GM06990 (cell line): ENCODE data around the gene ESRRG.

ENCODE experiments used
- DNase-seq: peaks from one replicate; pipeline ENCODE4 v3.0.0-alpha.2; 2011; ENCODE audit not compliant: insufficient read length; ENCODE audit errors: extremely low read depth
- H3K27me3 ChIP-seq: replicated peaks from 2 replicates; pipeline ENCODE4 v1.6.0; 2011; ENCODE audit warnings: low read length; ENCODE audit not compliant: control insufficient read depth, insufficient read depth
- H3K36me3 ChIP-seq: 2 replicates; pipeline ENCODE4 v1.5.1; 2011; ENCODE audit warnings: low read length; ENCODE audit not compliant: control insufficient read depth, insufficient read depth
- H3K4me3 ChIP-seq: replicated peaks from 2 replicates; pipeline ENCODE4 v1.5.1; 2011; ENCODE audit warnings: low read depth, mild to moderate bottlenecking, control low read depth, low read length
- TF ChIP-seq, protein P1 (sequence below): IDR thresholded peaks from 2 replicates; pipeline ENCODE4 v1.5.1; 2011; ENCODE audit warnings: low read length, control low read depth, mild to moderate bottlenecking, inconsistent platforms; ENCODE audit not compliant: insufficient read depth, poor library complexity, severe bottlenecking

ESRRG gene

DNA sequence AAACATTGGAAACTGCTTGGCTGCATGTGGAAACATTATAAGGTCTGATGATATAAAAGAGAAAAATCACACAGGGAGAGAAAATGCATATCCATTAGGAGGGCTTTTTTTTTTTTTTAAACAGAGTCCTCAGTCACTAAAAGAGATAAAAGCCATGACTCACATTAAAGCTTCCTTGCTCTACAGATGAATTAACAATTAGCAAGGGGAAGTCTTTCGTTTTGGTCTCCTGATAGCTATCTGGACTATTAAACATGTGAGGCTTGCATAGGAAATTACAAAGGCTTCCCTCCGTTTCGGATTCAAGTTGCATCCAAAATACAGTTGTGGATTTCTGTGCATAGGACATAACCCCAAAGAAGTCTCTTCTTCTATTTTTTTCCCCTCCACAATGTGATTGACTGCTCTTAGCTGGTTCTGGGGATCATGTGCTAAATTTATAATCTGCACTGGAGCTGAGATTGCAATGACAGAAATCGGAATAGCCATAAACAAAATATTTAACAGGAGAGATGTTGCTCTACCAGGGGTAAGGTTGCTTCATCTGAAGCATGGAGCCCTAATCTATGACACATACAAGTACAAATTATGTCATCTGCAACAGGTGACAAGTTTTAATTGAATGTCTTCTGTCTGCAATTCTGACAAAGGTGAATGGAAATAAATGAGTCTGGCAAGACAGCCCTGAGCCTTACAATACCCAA is 146.8 kb downstream of the ESRRG start:
- H3K36me3 ChIP-seq, result no peaks in the 10 kb centered on the region
- no peak for DNase-seq
- H3K4me3 ChIP-seq, result no peak overlapping the region
- TF ChIP-seq, protein P1, sequence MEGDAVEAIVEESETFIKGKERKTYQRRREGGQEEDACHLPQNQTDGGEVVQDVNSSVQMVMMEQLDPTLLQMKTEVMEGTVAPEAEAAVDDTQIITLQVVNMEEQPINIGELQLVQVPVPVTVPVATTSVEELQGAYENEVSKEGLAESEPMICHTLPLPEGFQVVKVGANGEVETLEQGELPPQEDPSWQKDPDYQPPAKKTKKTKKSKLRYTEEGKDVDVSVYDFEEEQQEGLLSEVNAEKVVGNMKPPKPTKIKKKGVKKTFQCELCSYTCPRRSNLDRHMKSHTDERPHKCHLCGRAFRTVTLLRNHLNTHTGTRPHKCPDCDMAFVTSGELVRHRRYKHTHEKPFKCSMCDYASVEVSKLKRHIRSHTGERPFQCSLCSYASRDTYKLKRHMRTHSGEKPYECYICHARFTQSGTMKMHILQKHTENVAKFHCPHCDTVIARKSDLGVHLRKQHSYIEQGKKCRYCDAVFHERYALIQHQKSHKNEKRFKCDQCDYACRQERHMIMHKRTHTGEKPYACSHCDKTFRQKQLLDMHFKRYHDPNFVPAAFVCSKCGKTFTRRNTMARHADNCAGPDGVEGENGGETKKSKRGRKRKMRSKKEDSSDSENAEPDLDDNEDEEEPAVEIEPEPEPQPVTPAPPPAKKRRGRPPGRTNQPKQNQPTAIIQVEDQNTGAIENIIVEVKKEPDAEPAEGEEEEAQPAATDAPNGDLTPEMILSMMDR, result no peak
- H3K27me3 ChIP-seq, result no peaks in the 10 kb centered on the region

DNA sequence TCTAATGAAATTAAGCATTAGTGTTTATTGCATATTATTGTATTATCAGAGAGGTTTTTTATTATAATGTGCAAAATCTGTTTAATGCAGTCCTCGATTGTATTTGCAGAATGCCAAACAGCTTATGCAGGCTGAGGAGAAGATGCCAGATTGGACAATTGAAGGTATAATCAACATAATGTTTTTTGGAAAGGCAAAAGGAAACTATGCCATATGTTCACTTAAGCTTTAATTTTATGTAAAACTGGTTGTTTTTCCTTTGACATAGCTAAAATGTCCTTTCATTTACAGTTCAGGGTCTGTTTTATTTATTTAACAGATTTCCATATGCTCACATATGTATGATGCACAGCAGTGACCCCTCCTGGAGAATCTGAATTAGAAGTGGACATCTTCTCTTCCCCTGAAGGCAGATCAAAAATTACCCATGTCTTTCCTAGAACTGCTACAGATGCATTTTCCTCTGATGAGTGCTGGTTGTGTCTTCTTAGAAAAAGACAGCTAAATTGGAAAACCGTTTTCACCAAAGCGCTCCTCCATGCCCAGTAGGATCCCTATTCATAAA is 156.5 kb downstream of the ESRRG start:
- no peaks in the 10 kb centered on the region for H3K36me3 ChIP-seq
- no peaks in the 10 kb centered on the region for H3K27me3 ChIP-seq
- no peak for DNase-seq
- H3K4me3 ChIP-seq, result no peak overlapping the region
- TF ChIP-seq, protein P1, result no peak

DNA sequence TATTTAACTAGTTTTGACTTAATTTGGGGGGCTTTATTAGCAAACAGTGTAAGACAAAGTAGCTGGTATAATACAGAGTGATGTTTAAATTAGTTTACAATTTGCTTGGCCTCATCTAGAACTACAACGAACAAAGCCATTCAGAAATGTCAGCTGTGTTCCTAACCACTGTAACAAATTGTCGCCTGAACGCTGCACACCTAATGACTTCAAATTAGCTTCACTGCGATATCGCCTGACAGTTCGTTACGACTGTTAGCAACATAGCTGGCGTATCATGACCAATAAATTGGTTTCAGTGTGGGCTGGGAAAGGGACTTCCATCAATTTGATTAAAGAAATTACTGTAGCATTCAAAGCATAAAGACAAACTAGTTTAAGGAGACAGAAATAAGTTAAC is 160.1 kb downstream of the ESRRG start:
- H3K27me3 ChIP-seq, result no peaks in the 10 kb centered on the region
- no peak overlapping the region for H3K4me3 ChIP-seq
- DNase-seq, result no peak
- TF ChIP-seq, protein P1, result no peak
- no peaks in the 10 kb centered on the region for H3K36me3 ChIP-seq

DNA sequence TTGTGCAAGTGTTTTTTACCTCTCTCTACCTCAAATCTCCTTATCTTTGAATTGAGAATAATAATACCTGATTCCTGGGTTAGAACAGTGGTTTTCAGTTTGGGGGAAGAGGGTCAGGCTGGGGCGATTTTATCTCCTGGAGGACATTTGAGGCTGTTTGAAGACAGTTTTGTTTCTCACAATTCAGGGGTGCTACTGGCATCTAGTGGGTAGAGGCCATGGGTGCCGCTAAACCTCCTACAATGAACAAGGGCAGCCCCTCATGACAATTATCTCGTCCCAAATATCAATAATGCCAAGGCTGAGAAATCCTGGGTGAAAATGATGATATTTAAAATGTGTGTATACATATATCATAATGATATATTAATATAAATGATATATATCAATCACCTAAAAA is 160.8 kb downstream of the ESRRG start:
- no peak for DNase-seq
- H3K27me3 ChIP-seq, result no peaks in the 10 kb centered on the region
- TF ChIP-seq, protein P1, result peak; percentile 25
- H3K4me3 ChIP-seq, result no peak overlapping the region
- H3K36me3 ChIP-seq, result no peaks in the 10 kb centered on the region

DNA sequence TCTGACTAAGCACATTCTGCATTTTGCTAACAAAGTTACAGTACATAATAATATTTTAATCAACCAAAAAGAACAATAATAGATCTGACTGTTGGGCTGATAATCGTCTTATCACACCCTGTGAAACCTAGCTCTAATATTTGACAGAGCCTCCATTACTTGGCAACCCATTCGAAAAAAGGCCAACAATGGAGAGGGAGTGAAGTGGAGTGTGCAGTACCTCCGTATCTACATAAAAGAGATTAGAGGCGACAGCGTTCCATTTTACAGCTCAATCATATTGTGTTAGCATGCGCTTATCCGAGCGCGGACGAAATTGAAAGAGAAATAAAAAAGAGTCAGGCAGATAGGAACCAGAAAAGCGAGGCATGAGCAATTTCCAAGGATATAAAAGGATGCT is 162.7 kb downstream of the ESRRG start:
- no peak overlapping the region for H3K4me3 ChIP-seq
- TF ChIP-seq, protein P1, result no peak
- no peak for DNase-seq
- no peaks in the 10 kb centered on the region for H3K27me3 ChIP-seq
- no peaks in the 10 kb centered on the region for H3K36me3 ChIP-seq

DNA sequence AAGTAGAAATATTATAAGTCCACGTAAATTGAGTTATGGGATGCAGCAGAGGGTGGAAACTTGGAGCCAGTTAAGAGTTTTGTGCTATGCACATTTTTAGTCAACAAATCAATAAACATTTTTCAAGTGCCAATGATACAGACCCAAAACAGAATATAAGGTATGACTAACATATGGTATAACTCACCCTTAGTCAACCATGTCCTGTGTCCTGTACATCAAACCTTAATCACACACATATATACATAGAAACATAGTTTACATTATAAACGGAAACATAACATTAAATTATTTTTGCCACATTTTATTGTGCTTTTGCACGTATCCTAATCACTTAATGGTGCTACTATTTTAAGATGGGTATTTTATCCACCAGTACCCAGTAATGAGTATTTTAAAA is 163.9 kb downstream of the ESRRG start:
- TF ChIP-seq, protein P1, result no peak
- no peak for DNase-seq
- no peak overlapping the region for H3K4me3 ChIP-seq

More for the DNA sequence above, 163.9 kb downstream of the ESRRG start:
- Histone ChIP-seq H3K27me3 (no peaks in the 10 kb centered on the region), H3K36me3 (no peaks in the 10 kb centered on the region)
